Islet precursor cell (in vitro differentiated cells): Measurements from ENCODE around the gene LUC7L3.
"Not testable (repeated sequence)": the region's sequence is repeated elsewhere in the genome, so short reads cannot be mapped to it uniquely, and the experiment has no call there.

ENCODE experiments used
- DNase-seq: peaks from one replicate; pipeline ENCODE4 v3.0.0-alpha.2; 2018

The LUC7L3 gene, protein sequence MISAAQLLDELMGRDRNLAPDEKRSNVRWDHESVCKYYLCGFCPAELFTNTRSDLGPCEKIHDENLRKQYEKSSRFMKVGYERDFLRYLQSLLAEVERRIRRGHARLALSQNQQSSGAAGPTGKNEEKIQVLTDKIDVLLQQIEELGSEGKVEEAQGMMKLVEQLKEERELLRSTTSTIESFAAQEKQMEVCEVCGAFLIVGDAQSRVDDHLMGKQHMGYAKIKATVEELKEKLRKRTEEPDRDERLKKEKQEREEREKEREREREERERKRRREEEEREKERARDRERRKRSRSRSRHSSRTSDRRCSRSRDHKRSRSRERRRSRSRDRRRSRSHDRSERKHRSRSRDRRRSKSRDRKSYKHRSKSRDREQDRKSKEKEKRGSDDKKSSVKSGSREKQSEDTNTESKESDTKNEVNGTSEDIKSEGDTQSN

DNA sequence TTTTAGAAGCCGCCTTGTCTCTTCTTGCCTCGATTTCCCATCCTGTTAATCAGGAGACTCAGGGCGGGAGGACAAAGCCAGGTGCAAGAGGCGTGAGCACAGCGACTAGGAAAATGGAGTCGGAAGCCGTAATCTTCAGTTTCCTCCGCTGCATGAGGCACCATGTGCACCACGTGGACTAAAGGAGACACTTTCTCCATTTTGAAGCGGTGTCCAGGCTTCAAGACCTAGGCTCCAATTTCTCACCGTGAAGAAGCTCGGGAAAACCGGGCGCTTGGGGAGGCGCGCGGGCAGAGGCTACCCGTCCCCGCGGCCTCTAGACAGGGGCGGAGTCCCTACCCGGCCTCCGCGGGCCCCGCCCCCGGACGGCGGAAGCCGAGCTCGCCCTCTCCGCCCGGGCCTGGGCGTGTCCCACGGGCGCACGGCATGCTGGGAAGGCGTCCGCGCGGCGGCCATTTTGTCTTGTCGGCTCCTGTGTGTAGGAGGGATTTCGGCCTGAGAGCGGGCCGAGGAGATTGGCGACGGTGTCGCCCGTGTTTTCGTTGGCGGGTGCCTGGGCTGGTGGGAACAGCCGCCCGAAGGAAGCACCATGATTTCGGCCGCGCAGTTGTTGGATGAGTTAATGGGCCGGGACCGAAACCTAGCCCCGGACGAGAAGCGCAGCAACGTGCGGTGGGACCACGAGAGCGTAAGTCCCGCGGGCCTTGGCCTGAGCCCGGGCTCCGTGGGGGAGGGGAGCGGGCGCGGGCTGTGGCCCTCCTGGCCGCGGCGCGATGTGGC lies at the start of gene LUC7L3:
TSS of gene LUC7L3 (plus strand) at position 460 of the 780 bp plus-strand sequence. CDS start at position 590, 130 bp downstream.
- DNase-seq = peak; percentile 99

DNA sequence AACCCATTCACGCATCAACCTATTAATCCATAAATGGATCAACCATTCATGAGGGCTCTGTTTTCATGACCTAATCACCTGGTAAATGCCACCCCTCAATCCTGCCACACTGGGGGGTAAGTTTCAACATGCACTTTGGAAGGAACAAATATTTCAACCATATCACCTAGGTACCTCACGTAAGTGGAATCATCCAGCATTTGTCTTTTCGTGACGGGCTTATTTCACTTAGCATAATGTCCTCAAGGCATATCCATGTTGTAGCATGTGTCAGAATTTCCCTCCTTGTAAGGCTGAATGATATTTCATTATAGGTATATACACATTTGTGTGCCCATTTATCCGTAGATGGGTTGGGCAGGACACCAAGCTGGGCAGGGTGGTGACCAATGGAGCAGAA lies 47.3 kb upstream of the LUC7L3 start:
- DNase-seq = no peak

DNA sequence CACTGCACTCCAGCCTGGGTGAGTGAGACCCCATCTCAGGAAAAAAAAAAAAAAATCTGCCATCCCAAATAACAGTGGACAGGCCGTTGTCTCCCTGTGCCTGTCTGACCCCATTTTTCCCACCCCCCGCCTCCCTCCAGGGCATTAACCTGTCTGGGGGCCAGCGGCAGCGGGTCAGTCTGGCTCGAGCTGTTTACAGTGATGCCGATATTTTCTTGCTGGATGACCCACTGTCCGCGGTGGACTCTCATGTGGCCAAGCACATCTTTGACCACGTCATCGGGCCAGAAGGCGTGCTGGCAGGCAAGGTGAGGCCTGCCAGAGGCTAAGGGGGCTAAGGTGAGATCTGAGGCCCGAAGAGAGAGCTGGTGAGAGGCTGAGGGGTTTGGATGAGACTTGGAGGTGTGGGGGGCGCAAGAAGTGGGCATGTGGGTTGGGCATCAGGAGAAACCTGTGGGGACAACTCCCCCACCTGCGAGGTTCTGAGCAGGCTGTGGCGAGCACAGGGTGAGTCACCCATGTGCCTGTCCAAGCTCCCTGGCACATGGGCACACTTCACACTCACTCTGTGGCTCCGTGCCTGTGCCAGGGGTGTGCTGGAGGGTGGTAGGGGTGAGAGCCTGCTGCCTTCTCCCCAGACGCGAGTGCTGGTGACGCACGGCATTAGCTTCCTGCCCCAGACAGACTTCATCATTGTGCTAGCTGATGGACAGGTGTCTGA lies 46.4 kb upstream of the LUC7L3 start:
- no peak for DNase-seq

DNA sequence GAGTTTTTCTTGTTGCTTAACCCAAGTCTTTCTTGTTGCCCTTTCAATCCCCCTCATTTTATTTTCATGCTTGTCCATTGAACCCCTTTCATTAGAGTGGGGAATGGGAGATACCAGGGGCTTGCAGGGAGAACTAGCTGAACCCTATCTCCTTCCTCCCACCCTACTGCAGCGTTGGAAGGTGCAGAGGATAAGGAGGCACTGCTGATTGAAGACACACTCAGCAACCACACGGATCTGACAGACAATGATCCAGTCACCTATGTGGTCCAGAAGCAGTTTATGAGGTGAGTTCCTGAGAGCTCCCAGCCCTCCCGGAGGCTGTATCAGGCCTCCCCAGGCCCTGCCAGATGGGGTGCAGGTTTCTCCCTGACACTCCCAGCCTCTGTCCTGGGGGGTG lies 44.2 kb upstream of the LUC7L3 start:
- no peak for DNase-seq

DNA sequence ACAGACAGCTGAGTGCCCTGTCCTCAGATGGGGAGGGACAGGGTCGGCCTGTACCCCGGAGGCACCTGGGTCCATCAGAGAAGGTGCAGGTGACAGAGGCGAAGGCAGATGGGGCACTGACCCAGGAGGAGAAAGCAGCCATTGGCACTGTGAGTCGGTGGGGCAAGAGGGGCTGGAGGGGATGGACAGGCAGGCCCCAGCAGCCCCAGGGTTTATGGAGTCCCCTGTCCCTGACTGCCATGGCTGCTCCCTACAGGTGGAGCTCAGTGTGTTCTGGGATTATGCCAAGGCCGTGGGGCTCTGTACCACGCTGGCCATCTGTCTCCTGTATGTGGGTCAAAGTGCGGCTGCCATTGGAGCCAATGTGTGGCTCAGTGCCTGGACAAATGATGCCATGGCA lies 43.8 kb upstream of the LUC7L3 start:
- DNase-seq = no peak

DNA sequence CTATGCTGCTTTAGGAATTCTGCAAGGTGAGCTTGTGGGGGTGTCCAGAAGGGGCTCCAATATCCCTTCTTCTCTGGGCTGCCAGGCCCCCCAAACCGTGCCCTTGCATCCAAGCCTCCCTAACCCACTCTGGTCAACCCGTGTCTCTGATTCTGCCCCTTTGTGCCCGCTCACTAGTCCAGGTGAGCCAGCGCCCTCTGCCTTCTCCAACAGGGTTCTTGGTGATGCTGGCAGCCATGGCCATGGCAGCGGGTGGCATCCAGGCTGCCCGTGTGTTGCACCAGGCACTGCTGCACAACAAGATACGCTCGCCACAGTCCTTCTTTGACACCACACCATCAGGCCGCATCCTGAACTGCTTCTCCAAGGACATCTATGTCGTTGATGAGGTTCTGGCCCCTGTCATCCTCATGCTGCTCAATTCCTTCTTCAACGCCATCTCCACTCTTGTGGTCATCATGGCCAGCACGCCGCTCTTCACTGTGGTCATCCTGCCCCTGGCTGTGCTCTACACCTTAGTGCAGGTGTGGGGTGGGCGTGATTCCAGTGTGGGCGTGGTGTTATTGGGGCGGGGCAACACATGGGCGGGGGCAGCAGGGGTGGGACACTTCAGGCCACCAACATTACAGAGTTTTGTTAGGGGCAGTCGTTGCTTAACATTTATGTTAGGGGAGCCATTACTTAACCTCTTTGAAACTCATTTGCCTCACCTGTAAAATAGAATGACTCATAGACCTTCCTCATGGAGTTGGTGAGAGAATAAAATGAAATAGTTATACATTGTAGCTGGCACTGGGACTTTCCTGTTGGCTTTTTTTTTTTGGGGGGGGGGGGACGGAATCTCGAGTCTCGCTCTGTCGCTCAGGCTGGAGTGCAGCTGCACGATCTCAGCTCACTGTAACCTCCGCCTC lies 43.1 kb upstream of the LUC7L3 start:
- no peak for DNase-seq

DNA sequence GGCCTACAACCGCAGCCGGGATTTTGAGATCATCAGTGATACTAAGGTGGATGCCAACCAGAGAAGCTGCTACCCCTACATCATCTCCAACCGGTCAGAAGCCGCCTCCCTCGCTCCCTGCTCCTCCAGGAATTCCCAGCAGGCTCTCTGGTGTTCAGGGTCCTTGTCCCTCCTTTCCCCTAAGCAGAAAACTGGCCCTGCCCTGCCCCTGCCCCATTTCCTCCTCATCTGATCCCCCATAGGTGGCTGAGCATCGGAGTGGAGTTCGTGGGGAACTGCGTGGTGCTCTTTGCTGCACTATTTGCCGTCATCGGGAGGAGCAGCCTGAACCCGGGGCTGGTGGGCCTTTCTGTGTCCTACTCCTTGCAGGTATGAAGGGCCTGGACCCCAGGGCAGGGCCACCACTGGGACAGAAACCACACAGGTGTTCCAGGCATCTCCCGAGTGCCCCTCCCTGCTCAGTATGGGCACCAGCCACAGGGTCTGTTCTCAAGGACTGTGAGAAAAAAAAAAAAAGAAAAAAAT lies 41.5 kb upstream of the LUC7L3 start:
- DNase-seq = no peak

DNA sequence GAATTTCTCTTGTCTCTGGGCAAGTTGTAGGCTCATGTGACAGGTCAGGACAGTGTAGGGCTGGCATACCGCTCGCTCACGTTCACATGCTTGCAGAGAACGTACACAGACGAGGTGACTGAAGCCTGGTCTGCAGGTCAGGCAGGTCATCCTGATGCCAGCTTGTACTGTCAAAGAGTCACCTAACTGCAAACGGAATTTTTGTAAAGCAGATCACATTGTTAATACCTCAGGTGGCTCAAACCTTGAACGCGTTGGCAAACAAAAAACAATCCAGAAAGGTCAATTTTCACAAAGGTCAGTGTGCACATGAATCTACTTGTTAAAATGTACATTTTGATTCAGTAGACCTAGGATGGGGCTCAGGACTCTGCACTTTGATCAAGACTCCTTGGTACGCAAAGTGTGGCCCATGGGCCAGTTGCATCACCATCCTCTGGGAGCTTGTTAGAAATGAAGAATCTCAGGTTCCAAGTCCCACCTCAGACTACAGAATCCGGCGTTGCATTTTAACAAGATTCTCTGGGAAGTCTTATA lies 40.3 kb upstream of the LUC7L3 start:
- no peak for DNase-seq

DNA sequence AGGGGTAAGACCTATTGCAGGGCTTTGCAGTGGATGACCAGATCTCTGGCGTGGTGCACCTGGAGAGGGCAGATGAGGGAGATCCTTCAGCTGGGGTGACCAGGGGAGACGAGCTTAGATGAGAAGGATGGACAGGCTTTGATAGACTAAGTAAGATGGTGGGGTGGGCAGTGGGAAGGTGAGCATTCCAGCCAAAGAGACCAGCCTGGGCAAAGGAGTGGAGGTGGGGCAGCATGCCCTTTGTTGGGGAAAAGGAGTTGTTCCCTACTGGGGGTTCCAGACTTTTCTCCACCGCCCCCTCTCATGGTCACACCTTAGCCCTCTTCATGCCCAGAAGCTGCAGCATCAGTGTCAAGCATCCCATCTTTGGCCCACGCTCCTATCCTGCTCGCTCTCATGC lies 39.3 kb upstream of the LUC7L3 start:
- DNase-seq = no peak

DNA sequence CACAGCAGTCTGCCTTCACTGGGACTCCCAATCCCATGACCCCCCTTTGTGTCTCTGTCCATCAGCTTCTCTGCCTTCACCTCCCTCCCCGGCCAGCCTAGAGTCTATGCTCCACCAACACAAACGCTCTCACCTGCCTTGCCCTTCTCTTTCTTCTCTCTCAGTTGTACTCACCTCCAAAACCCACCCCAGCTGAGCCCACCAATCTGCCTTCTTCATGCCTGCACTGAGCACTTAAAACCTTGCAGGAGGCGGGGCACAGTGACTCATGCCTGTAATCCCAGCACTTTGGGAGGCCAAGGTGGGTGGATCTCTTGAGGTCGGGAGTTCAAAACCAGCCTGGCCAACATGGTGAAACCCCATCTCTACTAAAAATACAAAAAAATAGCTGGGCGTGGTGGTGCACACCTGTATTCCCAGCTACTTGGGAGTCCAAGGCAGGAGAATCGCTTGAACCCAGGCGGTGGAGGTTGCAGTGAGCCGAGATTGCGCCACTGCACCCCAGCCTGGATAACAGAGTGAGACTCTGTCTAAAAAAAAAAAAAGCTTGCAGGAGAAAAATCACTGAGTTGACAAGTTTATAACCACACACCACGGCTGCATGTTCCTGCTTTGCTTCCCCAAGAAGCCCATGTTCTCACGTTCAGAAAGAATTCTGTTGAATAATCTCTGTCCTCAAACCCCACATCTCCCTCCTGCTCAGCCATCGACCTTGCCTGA lies 38.7 kb upstream of the LUC7L3 start:
- not testable (repeated sequence) for DNase-seq

DNA sequence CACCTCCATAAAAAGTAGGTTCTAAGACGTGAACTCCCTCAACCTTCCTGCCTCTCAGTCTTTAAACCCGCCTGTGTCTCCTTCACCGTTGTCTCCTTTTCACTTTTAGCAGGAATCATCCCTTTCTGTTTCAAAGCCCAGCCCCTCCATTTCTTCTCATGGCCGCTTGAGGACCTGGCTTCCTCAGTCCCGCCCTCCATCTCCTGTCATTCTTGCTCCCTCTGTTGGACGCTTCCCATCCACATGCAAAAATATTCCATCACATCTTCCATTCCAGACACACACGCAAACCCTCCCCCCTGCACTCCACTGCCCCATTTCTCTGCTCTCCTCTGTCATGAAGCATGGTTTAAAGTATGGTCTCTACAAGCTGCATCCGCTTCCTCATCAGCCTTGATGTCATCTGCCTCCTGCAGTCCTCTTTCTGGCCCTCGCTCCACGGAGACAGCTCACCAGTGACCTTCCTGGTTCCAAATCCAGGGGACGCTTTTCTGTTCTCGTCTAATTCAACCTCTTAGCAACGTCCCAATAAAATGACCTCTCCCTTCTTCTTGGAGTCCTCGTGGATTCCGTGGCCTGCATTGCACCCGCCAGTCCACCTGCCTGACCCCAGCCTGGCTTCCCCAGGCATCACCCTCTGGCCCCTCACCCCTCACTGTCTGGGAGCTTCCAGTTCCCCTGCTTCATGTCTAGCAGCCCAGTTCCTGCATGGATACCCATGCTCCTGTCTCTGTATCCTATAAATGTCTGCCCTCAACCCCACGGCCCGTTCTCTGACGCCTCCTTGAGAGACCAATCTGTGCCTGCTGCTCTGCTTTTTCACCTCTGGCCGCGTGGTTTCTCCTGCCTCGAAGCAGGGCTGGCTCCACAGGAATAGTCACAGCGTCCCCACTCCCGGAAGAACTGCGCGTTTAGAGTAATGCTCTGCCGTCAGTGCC lies 37.9 kb upstream of the LUC7L3 start:
- DNase-seq = peak; percentile 84

DNA sequence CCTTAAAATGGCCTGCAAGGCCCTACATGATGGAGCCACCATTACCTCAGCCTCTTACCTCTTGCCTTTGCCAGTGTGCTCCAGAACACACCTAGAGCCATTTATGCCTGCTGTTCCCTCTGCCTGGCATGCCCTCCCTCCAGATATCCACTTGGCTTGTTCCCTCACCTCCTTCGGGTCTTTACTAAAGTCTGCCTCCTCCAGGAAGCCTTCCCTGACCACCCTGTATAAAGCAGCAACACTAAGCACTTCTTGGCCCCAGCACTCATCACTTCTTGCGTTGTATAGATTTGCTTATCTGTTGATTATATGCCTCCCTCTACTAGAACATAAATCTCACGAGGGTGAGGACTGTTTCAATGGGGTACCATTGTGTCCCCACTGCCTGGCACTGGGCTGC lies 37.0 kb upstream of the LUC7L3 start:
- no peak for DNase-seq

DNA sequence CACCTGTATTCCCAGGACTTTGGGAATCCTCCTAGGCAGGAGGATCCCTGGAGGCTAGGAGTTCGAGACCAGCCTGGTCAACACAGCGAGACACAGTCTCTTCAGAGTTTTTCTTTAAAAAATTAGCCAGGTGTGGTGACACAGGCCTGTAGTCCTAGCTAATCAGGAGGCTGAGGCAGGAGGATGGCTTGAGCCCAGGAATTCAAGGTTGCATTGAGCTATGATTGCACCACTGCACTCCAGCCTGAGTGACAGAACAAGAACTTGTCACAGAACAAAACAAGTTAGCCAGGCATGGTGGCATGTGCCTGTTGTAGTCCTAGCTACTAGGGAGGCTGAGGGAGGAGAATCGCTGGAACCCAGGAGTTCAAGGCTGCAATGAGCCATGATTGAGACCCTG lies 36.5 kb upstream of the LUC7L3 start:
- DNase-seq = peak; percentile 46

DNA sequence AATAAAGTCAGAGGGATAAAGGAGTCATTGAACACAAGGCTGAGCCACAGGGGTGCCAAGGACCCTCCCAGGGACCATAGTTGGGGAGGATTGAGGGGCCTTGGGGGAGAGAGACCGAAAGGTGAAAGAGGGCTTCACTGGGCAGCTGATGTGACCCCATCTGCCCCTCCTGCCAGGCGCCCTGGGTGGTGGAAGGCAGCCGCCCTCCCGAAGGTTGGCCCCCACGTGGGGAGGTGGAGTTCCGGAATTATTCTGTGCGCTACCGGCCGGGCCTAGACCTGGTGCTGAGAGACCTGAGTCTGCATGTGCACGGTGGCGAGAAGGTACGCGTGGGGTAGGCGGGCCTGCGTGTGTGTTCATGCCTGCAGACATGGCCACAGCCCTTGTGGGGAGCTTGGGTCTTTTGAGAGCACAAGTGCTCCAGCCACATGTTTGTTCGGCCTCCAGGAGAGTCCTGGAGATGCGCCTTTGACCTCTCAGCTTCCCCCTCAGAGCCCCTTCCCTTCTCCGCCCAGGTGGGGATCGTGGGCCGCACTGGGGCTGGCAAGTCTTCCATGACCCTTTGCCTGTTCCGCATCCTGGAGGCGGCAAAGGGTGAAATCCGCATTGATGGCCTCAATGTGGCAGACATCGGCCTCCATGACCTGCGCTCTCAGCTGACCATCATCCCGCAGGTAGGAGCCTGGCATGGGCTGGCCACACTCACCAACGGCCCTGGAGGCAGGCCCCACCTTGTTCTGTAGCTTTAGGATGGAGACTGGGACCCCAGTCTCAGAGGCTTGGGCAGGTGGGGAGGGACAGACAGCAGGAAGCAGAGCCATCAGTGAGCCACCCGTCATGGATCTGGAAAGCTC lies 35.7 kb upstream of the LUC7L3 start:
- DNase-seq = peak; percentile 54

DNA sequence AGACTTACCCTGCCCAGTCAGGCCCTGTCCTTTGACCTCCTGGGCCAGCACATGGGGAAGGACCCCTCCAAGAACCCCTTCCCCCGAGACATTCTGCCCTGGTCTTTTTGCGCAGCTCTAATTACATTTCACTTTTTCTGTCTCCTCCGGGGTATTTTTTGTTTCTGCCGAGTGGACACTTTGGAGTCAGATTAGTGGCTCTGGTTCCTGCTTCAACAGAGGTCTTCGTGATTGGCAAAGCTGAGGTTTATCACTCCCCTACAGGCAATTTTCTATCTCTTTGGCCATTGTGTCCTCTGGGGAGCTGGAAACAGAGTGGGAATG lies 35.2 kb upstream of the LUC7L3 start:
- DNase-seq = no peak

DNA sequence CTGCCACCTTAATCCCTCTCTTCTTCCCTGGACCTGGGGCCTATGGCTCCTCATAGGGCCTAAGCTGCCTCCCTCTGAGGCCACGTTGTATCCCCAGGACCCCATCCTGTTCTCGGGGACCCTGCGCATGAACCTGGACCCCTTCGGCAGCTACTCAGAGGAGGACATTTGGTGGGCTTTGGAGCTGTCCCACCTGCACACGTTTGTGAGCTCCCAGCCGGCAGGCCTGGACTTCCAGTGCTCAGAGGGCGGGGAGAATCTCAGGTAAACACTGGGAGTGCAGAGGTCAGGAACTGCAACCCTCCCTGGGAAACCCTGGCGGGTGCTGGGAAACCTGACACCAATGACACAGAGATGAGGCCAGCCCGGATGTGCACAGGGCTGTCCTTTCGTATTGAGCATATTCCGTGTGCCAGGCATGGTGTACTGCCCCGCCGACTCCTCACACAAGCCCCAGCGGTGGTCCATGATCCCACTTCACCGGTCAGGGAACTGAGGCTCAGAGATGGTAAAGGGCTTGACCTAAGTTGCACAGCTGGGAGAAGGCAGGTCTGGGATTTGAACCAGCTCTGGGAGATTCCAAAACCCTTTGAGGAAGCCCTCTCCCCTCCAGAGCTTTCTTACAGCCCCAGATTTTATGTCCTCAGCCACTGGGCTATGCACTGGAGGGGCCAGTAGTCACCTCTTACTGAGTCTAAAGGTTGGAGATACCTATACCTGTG lies 34.6 kb upstream of the LUC7L3 start:
- peak; percentile 91 for DNase-seq

DNA sequence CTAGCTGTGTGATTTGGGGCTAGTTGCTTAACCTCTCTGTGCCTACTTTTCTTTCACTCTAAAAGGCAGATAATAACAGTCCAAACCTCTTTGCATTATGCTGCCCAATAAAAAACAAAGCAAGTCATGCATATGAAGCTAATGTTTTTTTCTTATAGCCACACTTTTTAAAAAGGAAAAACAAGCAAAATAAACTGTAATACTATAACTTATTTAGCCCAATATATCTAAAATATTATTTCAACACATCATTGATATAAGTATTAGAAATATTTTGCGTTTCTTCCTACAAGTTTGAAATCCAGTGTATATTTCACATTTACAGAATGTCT lies 34.1 kb upstream of the LUC7L3 start:
- DNase-seq = no peak

DNA sequence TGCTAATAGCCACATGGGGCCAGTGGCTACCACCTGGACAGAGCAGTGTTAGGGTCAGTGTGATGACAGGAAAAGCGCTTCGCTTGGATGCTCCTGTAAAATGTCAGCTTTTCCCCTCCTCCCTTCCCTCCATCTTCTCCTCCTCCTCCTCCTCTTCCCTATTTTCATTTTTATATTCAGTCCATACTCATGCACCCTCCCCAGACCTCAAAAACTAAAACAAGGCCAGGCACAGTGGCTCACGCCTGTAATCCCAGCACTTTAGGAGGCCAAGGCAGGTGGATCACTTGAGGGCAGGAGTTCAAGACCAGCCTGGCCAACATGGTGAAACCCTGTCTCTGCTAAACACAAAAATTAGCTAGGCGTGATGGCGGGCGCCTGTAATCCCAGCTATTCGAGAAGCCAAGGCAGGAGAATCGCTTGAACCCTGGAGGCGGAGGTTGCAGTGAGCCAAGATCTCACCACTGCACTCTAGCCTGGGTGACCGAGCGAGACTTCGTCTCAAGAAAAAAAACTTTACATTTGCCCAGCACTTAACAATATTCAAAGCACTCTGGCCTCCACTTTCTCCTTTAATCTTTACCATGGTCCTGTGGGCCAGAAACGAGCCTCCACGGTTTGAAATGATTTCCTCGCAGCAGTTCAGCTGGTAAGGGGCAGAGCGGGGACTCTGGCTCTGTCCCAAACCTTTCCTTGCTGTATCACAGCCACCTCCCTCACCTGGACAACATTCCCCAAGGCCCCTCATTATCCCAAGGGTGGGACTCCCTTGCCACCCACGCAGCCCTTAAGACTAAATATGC lies 33.5 kb upstream of the LUC7L3 start:
- DNase-seq = no peak
